Keratinocyte (primary cell): ENCODE results near the gene STRA6. TPM values are rescaled to one million over a fixed set of nuclear protein-coding genes. Genes with fewer than 3 reads are reported as not detected.

Source experiments
- DNase-seq: peaks from one replicate; pipeline ENCODE4 v3.0.0-alpha.2; 2011; ENCODE audit warnings: low read depth, missing footprints, low spot score
- FAIRE-seq: peaks from 2 replicates; lab custom pipeline; 2011; peaks lifted over from hg19 to GRCh38; lab: Jason Lieb, UNC
- H2AFZ ChIP-seq: 2 replicates; pipeline ENCODE4 v1.6.0; 2012; ENCODE audit warnings: low read length, control low read depth, inconsistent platforms; ENCODE audit not compliant: control insufficient read depth
- H3K27ac ChIP-seq: 2 replicates; pipeline ENCODE4 v1.5.1; 2011; ENCODE audit warnings: low read length; ENCODE audit not compliant: control insufficient read depth, insufficient read depth
- H3K27me3 ChIP-seq: 3 replicates; pipeline ENCODE4 v1.6.0; 2011; ENCODE audit warnings: low read length; ENCODE audit not compliant: control insufficient read depth, insufficient read depth; ENCODE audit errors: extremely low read depth
- H3K36me3 ChIP-seq, 2 experiments: 2 replicates in 1 of 2; 3 replicates in 1 of 2; pipeline ENCODE4 v1.5.1; 2011; ENCODE audit warnings: low read length in 2 of 2, mild to moderate bottlenecking in 1 of 2; ENCODE audit not compliant: control insufficient read depth in 2 of 2, insufficient read depth in 2 of 2; ENCODE audit errors: extremely low read depth in 1 of 2
- H3K4me1 ChIP-seq: 3 replicates; pipeline ENCODE4 v1.5.1; 2011; ENCODE audit warnings: low read length; ENCODE audit not compliant: control insufficient read depth, insufficient read depth; ENCODE audit errors: extremely low read depth
- H3K4me2 ChIP-seq: 3 replicates; pipeline ENCODE4 v1.6.0; 2011; ENCODE audit warnings: low read depth, low read length; ENCODE audit not compliant: control insufficient read depth, insufficient read depth; ENCODE audit errors: extremely low read depth
- H3K4me3 ChIP-seq, 3 experiments: fragments of 200-600 bp in 1 of 3; sonication (generic) in 1 of 3; 2 replicates in 2 of 3; 3 replicates in 1 of 3; pipeline ENCODE4 v1.5.1; 2011 to 2016; ENCODE audit warnings: low read length in 3 of 3, mild to moderate bottlenecking in 3 of 3, control low read depth in 2 of 3, inconsistent platforms in 1 of 3, low read depth in 1 of 3, mixed read lengths in 1 of 3, mixed run types in 1 of 3, moderate library complexity in 1 of 3; ENCODE audit not compliant: control insufficient read depth in 2 of 3, insufficient read depth in 2 of 3; ENCODE audit errors: extremely low read depth in 1 of 3
- H3K79me2 ChIP-seq: 2 replicates; pipeline ENCODE4 v1.6.0; 2012; ENCODE audit warnings: low read length; ENCODE audit not compliant: control insufficient read depth, insufficient read depth
- H3K9ac ChIP-seq: 3 replicates; pipeline ENCODE4 v1.6.0; 2011; ENCODE audit warnings: low read length; ENCODE audit not compliant: control insufficient read depth, insufficient read depth; ENCODE audit errors: extremely low read depth
- H3K9me1 ChIP-seq: 3 replicates; pipeline ENCODE4 v1.6.0; 2011; ENCODE audit warnings: low read length; ENCODE audit not compliant: control insufficient read depth, insufficient read depth; ENCODE audit errors: extremely low read depth
- H3K9me3 ChIP-seq: 2 replicates; pipeline ENCODE4 v1.5.1; 2012; ENCODE audit warnings: low read depth, low read length; ENCODE audit not compliant: control insufficient read depth
- H4K20me1 ChIP-seq: 3 replicates; pipeline ENCODE4 v1.6.0; 2011; ENCODE audit warnings: low read length; ENCODE audit not compliant: control insufficient read depth, insufficient read depth; ENCODE audit errors: extremely low read depth
- CTCF ChIP-seq, 3 experiments: IDR thresholded peaks in 1 of 3; conservative IDR thresholded peaks in 1 of 3; optimal IDR thresholded peaks in 1 of 3; 2 replicates in 2 of 3; 3 replicates in 1 of 3; pipeline versions ENCODE3 to v1.5.1; 2011; ENCODE audit warnings: low read length in 3 of 3, mild to moderate bottlenecking in 3 of 3, moderate library complexity in 2 of 3, control low read depth in 1 of 3, inconsistent platforms in 1 of 3; ENCODE audit not compliant: insufficient read depth in 2 of 3; ENCODE audit errors: extremely low read depth in 1 of 3
- EZH2 ChIP-seq: IDR thresholded peaks from one replicate; pipeline ENCODE4 v1.6.1; 2012; ENCODE audit warnings: inconsistent platforms, mild to moderate bottlenecking, low read length, moderate library complexity
- dilution Hi-C: fragments of 300-500 bp; cut with MboI; formaldehyde crosslinking; loops from one replicate; pipeline ENCODE4 v1.7.0; 2020; ENCODE audit warnings: low sequenced_read_pairs; ENCODE audit not compliant: extremely low pct_ligation_motif_present
- polyA plus RNA-seq, 5 experiments: library from polyadenylated mRNA; depleted of rRNA in 3 of 5; stranded (reverse) in 3 of 5; stranded (forward) in 1 of 5; unstranded in 1 of 5; fragments of >200 nt; gene quantifications; 1 replicate in 1 of 5; 2 replicates in 3 of 5; 3 replicates in 1 of 5; pipeline versions ENCODE4 v1.2.1 to v1.2.3, GENCODE V29; 2011 to 2012; ENCODE audit warnings: missing spikeins in 2 of 5, low read depth in 1 of 5, low replicate concordance in 1 of 5

Gene STRA6
- polyA plus RNA-seq, 1 donor (not counting 4 experiments of a cell fraction or from before 2014, with no cell fraction given) = not detected

- DNase-seq = no peak
- H3K27me3 ChIP-seq = peaks cover 40% of the 10 kb centered on the region
- H3K4me3 ChIP-seq = no peak overlapping the region
- no peak overlapping the region for H3K27ac ChIP-seq
- no peak overlapping the region for H3K4me2 ChIP-seq
- FAIRE-seq = no peak
- no peaks in the 10 kb centered on the region for H3K36me3 ChIP-seq
- H3K9me3 ChIP-seq = no peaks in the 10 kb centered on the region
- H3K4me1 ChIP-seq = peaks cover 5% of the 10 kb centered on the region
- no peaks in the 10 kb centered on the region for H3K79me2 ChIP-seq
- no peak overlapping the region for H3K9ac ChIP-seq
- no peaks in the 10 kb centered on the region for H3K9me1 ChIP-seq
- no peaks in the 10 kb centered on the region for H4K20me1 ChIP-seq
- dilution Hi-C loops = no loop called here
- no peak overlapping the region for H2AFZ ChIP-seq
- TF ChIP-seq EZH2 = no peak
These were observed 13.4 kb upstream of the STRA6 start for GRCh38 chr15:74215958-74216357.

DNA sequence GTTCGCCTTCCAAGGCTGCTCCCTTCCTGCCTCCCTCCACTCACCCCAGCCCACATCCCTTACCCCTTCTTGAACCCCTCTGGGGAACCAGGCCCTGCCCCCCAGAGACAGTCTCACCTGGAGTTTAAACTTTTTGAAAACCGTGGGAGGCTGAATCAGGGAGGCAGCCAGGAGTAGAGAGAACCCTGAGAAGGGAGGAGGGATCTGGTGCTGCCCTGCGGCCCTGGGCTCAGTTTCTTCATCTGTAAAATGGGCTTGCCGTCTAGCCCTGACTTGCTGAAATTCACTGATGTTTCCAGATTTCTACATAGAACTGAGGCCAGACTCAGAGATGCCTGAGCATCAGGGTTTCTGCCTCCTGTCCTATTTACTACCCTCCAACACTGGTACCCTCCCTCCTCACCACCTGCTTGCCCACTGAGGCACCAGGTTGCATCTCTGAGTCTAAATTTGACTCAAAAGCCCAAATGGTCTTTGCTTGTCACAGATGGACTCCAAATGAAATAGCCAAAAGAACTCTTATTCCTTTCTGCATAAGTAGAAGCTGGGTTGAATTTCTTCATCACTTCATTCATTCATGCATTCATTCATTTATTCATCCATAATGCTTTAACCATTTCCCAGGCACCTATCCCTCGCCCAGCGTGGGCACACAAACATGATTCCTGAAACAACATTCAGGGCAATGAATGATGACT lies 11.9 kb upstream of the STRA6 start:
- peaks cover 28% of the 10 kb centered on the region for H3K27me3 ChIP-seq
- no peaks in the 10 kb centered on the region for H3K79me2 ChIP-seq
- no peak overlapping the region for H3K4me2 ChIP-seq
- no peak overlapping the region for H3K4me3 ChIP-seq
- no peak overlapping the region for H3K27ac ChIP-seq
- no peak overlapping the region for H3K9ac ChIP-seq
- H4K20me1 ChIP-seq = no peaks in the 10 kb centered on the region
- TF ChIP-seq EZH2 (no peak), CTCF (optimal IDR thresholded peaks at IDR 0.05 in 1 of 3, IDR thresholded peaks at IDR 0.05 in 1 of 3, conservative IDR thresholded peaks at IDR 0.05 in 1 of 3; ENCODE audit: extremely low read depth in 1 of 3, insufficient read depth in 2 of 3, low read length in 3 of 3) (no peak)
- H3K36me3 ChIP-seq = no peaks in the 10 kb centered on the region
- H3K9me3 ChIP-seq = no peaks in the 10 kb centered on the region
- no peaks in the 10 kb centered on the region for H3K9me1 ChIP-seq
- no peak overlapping the region for H2AFZ ChIP-seq
- FAIRE-seq = no peak
- no peak for DNase-seq
- dilution Hi-C loops = no loop called here
- peaks cover 5% of the 10 kb centered on the region for H3K4me1 ChIP-seq
